Thoracic aorta (tissue), 2 donors: ENCODE data around the gene GTSF1L. TPM values are rescaled to one million over a fixed set of nuclear protein-coding genes. Genes with fewer than 3 reads are reported as not detected.

ENCODE experiments used
- ATAC-seq: fragments of 150-250 bp; one replicate; pipeline ENCODE4 v1.8.0; 2017; ENCODE audit warnings: low read depth; ENCODE audit not compliant: insufficient number of reproducible peaks, low FRiP score
- DNase-seq: peaks from one replicate; pipeline ENCODE4 v3.0.0-alpha.2; 2020; ENCODE audit warnings: low spot score
- H3K27ac ChIP-seq, 2 donors: fragments of 200-600 bp; sonication (generic); 1 replicate in 1 of 2; 2 replicates in 1 of 2; pipeline ENCODE4 v1.5.1; 2016; ENCODE audit warnings: mild to moderate bottlenecking in 2 of 2, moderate library complexity in 2 of 2
- H3K27me3 ChIP-seq: fragments of 200-600 bp; sonication (generic); replicated peaks from 2 replicates; pipeline ENCODE4 v1.6.0; 2016; ENCODE audit warnings: mild to moderate bottlenecking; ENCODE audit not compliant: insufficient read depth
- H3K36me3 ChIP-seq: fragments of 200-600 bp; sonication (generic); one replicate; pipeline ENCODE4 v1.5.1; 2016
- H3K4me1 ChIP-seq, 2 donors: fragments of 200-600 bp; sonication (generic); 1 replicate in 1 of 2; 2 replicates in 1 of 2; pipeline versions ENCODE4 v1.5.1 to v1.6.0; 2016; ENCODE audit warnings: low read depth in 2 of 2, mild to moderate bottlenecking in 1 of 2; ENCODE audit not compliant: control insufficient read depth in 1 of 2
- H3K4me3 ChIP-seq: fragments of 200-600 bp; sonication (generic); 2 replicates; pipeline ENCODE4 v1.5.1; 2016; ENCODE audit warnings: mild to moderate bottlenecking
- H3K9me3 ChIP-seq: fragments of 200-600 bp; sonication (generic); 2 replicates; pipeline ENCODE4 v1.5.1; 2016
- CTCF ChIP-seq: fragments of 200-600 bp; sonication (generic); IDR thresholded peaks from one replicate; pipeline ENCODE4 v1.5.1; 2019; ENCODE audit warnings: antibody characterized with exemption
- total RNA-seq, 2 donors: library from RNA; depleted of rRNA; stranded (reverse); fragments of >200 nt; gene quantifications; one replicate each; pipeline versions ENCODE4 v1.1.0 to v1.2.3, GENCODE V29; 2016

The GTSF1L gene
- total RNA-seq, 2 donors from 2014 or later: not detected

- ATAC-seq (no peak), DNase-seq (no peak)
- H3K9me3 ChIP-seq: no peaks in the 10 kb centered on the region
- TF ChIP-seq CTCF: no peak
- H3K4me1 ChIP-seq: no peaks in the 10 kb centered on the region
- no peak overlapping the region for H3K27ac ChIP-seq
- no peaks in the 10 kb centered on the region for H3K36me3 ChIP-seq
- H3K4me3 ChIP-seq: no peak overlapping the region
- H3K27me3 ChIP-seq: no peaks in the 10 kb centered on the region
These were observed 5.1 kb upstream of the GTSF1L start for GRCh38 chr20:43731927-43732326.

- no peak for TF ChIP-seq CTCF
- no peak for DNase-seq
- Histone ChIP-seq H3K4me3 (no peak overlapping the region), H3K4me1 (no peaks in the 10 kb centered on the region), H3K9me3 (no peaks in the 10 kb centered on the region), H3K27ac (no peak overlapping the region), H3K36me3 (no peaks in the 10 kb centered on the region), H3K27me3 (no peaks in the 10 kb centered on the region)
- no peak for ATAC-seq
These were observed 4.7 kb upstream of the GTSF1L start for GRCh38 chr20:43731469-43731868.

GRCh38 chr20:43728686-43729255 lies 2.0 kb upstream of the GTSF1L start:
- no peaks in the 10 kb centered on the region for H3K9me3 ChIP-seq
- no peaks in the 10 kb centered on the region for H3K27me3 ChIP-seq
- DNase-seq (no peak), ATAC-seq (no peak)
- no peak for TF ChIP-seq CTCF
- no peak overlapping the region for H3K4me3 ChIP-seq
- H3K4me1 ChIP-seq: no peaks in the 10 kb centered on the region
- H3K36me3 ChIP-seq: no peaks in the 10 kb centered on the region
- H3K27ac ChIP-seq: no peak overlapping the region

- no peaks in the 10 kb centered on the region for H3K4me1 ChIP-seq
- H3K36me3 ChIP-seq: no peaks in the 10 kb centered on the region
- H3K4me3 ChIP-seq: no peak overlapping the region
- no peak overlapping the region for H3K27ac ChIP-seq
- no peaks in the 10 kb centered on the region for H3K9me3 ChIP-seq
- TF ChIP-seq CTCF: no peak
- no peak for ATAC-seq
- no peaks in the 10 kb centered on the region for H3K27me3 ChIP-seq
- DNase-seq: no peak
These were observed 1.3 kb upstream of the GTSF1L start for GRCh38 chr20:43727980-43728590.

- Histone ChIP-seq H3K4me1 (no peaks in the 10 kb centered on the region), H3K27me3 (no peaks in the 10 kb centered on the region), H3K4me3 (no peak overlapping the region), H3K9me3 (no peaks in the 10 kb centered on the region), H3K36me3 (no peaks in the 10 kb centered on the region), H3K27ac (no peak overlapping the region)
- no peak for TF ChIP-seq CTCF
- DNase-seq (no peak), ATAC-seq (no peak)
These were observed 469 bp downstream of the GTSF1L start for GRCh38 chr20:43726333-43726732.
